HG02840 (cell line): Measurements from ENCODE around the gene TRNAU1AP.
"Not testable (repeated sequence)": the region's sequence is repeated elsewhere in the genome, so short reads cannot be mapped to it uniquely, and the experiment has no call there.

Experiments used
- ATAC-seq: cut with Tn5 transposase; IDR thresholded peaks from one replicate; pipeline ENCODE4 v1.9.1; 2021; ENCODE audit warnings: mild to moderate bottlenecking, moderate library complexity, moderate number of reproducible peaks; ENCODE audit not compliant: unreplicated experiment, low FRiP score

TRNAU1AP gene

GRCh38 chr1:28552758-28553663 is at the start of gene TRNAU1AP:
Gene TRNAU1AP, plus strand, starts transcription at chr1:28553085. Its CDS starts 26 bp downstream, at chr1:28553111.
- ATAC-seq = peak; percentile 92

GRCh38 chr1:28503117-28503516 is 49.8 kb upstream of the TRNAU1AP start:
- ATAC-seq = no peak

GRCh38 chr1:28505406-28506187 is 47.3 kb upstream of the TRNAU1AP start, which contains the start of gene RCC1:
Gene RCC1, plus strand, starts transcription at chr1:28506043. Its CDS starts 23,824 bp downstream, at chr1:28529867.
- peak; percentile 67 for ATAC-seq

- no peak for ATAC-seq
These were observed 46.0 kb upstream of the TRNAU1AP start for GRCh38 chr1:28506907-28507246.

- ATAC-seq = no peak
These were observed 45.6 kb upstream of the TRNAU1AP start for GRCh38 chr1:28507247-28507645.

DNA sequence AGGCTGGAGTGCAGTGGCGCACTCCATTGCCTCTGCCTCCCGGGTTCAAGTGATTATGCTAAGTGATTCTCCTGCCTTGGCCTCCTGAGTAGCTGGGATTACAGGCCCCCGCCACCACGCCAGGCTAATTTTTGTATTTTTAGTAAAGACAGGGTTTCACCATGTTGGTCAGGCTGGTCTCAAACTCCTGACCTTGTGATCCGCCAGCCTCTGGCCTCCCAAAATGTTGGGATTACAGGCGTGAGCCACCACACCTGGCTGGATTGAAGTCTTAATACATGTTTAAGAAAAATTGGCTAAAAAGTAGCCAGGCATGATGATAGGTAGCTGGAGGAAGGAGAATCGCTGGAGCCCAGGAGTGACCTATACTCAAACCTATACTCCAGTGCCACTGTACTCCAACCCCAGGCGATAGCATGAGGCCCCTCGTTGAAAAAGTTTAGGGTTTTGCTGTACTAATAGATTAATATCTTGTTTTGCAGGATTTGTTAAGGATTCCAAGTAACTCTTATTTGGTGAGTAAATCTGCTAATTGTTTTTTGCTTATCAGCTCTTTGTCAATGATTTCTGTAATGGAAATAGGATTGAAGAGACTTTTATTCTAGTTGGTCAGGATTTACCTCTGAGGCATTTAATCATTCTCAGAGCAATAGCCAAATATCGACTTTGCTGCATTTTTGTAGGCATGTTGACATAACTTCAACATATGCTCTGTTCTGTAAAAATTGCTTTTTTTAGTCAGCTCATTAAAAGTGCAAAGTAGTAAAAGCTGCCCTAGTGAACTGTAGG is 45.0 kb upstream of the TRNAU1AP start:
- no peak for ATAC-seq

- no peak for ATAC-seq
These were observed 44.5 kb upstream of the TRNAU1AP start for GRCh38 chr1:28508435-28508754.

- ATAC-seq = no peak
These were observed 43.1 kb upstream of the TRNAU1AP start for GRCh38 chr1:28509705-28510272.

GRCh38 chr1:28510273-28510969 is 42.5 kb upstream of the TRNAU1AP start:
- ATAC-seq = no peak

GRCh38 chr1:28510970-28511440 is 41.9 kb upstream of the TRNAU1AP start:
- ATAC-seq = no peak

GRCh38 chr1:28512058-28512611 is 40.8 kb upstream of the TRNAU1AP start:
- no peak for ATAC-seq

DNA sequence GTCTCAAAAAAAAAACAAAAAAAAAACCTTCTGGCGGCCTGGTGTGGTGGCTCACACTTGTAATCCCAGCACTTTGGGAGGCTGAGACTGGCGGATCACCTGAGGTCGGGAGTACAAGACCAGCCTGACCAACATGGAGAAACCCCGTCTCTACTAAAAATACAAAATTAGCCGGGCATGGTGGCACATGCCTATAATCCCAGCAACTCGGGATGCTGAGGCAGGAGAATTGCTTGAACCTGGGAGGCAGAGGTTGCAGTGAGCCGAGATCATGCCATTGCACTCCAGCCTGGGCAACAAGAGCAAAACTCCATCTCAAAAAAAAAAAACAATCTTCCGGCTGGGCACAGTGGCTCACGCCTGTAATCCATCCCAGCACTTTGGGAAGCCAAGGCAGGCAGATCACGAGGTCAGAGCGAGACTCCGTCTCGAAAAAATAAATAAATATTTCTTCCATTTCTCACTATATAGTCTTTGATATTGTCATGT is 38.4 kb upstream of the TRNAU1AP start:
- not testable (repeated sequence) for ATAC-seq

DNA sequence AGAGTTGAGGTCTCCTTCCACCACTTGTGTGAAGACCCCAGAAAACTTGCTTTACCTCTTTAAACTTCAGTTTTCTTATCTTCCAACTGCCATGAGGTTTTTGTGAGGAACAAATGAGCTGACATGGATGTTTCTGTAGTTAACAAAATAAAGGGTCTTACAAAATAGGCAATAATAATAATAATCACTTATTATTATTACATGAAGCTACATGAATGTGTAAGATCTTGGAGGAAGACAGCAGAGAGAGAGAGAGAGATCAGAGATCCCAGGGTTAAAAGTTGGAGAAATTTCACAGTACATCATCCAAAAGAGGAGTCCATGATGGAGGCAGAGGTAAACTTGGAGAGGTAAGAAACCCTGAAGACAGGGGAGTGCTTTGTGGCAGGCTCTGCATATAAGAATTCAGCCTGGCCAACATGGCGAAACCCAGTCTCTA is 36.3 kb upstream of the TRNAU1AP start:
- ATAC-seq = no peak

DNA sequence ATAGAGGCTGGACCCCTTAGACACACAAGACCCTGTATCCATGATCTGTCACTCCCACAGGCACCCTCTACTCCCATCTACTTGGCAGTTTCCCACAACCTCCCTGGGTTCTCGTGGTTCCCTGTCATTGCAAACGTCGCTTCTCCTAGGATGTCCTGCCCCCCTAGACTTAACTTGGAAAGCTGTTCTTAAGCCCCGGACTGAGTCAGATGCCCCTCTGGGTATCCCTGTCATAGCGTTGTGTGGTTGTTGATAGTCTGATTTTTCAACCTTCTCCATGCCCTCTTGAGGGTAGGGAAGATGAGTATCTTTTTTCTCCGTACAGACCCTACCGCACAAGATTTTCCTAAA is 35.3 kb upstream of the TRNAU1AP start:
- peak; percentile 12 for ATAC-seq

- peak; percentile 65 for ATAC-seq
These were observed 34.7 kb upstream of the TRNAU1AP start for GRCh38 chr1:28518000-28518744.

DNA sequence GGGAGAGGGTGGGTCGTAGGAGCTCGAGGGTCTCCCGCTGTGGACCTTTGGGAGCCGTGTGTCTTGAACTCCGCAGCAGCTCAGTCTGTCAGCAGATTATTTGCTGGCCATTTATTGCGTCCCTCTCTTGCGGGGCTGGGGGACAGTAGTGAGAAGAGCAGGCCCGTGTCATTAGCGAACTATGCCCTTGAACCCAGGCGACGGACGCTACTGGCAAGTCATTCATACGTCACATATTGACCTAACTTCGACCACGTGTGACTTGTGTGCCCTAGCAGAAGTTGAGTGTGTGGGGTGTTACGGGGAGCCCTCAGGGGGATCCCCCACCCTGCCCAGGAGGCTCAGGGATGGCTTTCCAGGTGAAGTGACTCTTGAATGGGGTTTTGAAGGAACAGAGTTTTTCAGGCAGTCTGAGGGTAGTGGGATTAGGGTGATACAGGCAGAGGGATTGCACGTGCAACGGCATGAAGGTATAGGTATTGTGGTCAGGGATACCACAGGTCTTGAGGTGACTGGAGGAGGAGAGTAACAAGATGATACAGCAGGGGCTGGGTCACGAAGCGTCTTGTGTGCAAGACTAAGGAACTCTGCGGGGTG is 34.0 kb upstream of the TRNAU1AP start:
- no peak for ATAC-seq

- no peak for ATAC-seq
These were observed 32.7 kb upstream of the TRNAU1AP start for GRCh38 chr1:28519946-28520725.
